ENCODE results near the gene GSKIP.

Gene GSKIP

DNA sequence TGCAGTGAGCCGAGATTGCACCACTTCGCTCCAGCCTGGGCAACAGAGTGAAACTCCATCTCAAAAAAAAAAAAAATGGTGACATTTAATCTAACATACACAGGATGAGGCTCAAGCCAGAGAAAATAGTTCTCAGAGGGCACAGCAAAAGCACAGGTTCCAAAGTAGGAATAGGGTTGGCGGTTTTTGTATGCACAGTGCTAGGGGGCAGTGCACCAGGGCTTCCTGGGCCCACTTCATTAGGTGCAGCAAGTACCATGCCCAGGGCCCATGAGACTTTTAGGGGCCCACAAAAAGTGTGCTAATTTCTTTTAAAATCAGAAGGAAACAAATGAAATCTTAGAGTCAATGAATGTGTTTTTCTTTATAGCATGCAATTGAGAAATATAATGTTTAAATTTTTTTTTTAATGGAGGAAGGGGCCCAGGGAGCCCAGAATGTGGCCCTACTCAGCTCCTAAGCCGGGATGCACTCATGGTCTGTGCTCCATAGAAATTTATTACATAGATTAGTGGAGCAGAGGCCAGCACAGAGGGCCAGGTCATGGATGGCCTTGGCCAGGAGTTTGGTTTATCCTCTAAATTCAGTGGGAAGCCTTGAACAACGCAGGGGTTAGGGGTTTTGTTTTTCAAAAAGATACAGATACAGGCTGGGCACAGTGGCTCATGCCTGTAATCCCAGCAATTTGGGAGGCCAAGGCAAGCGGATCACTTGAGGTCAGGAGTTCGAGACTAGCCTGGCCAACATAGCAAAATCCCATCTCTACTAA, 30.9 kb downstream of the GSKIP start:
- Histone ChIP-seq H3K4me1 (ENCODE audit: control insufficient read depth, insufficient read depth, low read length) (no peaks in the 10 kb centered on the region), H3K9me3 (ENCODE audit: control insufficient read depth, insufficient read depth, low read length) (no peaks in the 10 kb centered on the region), H3K4me3 (ENCODE audit: low read length) (no peak overlapping the region), H3K27me3 (ENCODE audit: control insufficient read depth, insufficient read depth, low read length) (peaks cover 3% of the 10 kb centered on the region; the same call in 1 of the 2 replicates), H3K36me3 (ENCODE audit: control insufficient read depth, insufficient read depth, low read length) (no peaks in the 10 kb centered on the region), H3K27ac (ENCODE audit: low read length) (no peak overlapping the region)
- WGBS (ENCODE audit: insufficient coverage, insufficient read length) = no CpG with 5 or more reads among the region's 7 CpGs
- no peak for DNase-seq (ENCODE audit: low read depth, low spot score)

DNA sequence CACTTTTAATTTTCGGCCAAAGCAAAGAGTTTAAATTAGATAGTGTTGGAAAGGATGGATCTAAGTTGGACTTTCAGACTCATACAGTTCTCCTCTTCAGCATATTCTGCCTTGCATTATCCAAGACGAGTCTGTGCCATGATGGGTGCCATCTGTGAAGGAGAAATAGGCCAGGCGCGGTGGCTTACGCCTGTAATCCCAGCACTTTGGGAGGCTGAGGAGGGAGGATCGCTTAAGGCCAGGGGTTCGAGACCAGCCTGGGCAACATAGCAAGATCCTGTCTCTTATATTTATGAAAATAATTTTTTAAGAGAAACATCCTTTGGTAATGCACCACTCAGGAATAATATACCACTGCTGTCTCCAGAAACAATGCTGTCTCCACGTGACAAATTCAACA, 35.1 kb downstream of the GSKIP start:
- no peaks in the 10 kb centered on the region for H3K36me3 ChIP-seq (ENCODE audit: control insufficient read depth, insufficient read depth, low read length)
- no peaks in the 10 kb centered on the region for H3K27me3 ChIP-seq (ENCODE audit: control insufficient read depth, insufficient read depth, low read length)
- WGBS (ENCODE audit: insufficient coverage, insufficient read length) = no CpG with 5 or more reads among the region's 8 CpGs
- no peak for DNase-seq (ENCODE audit: low read depth, low spot score)
- H3K4me3 ChIP-seq (ENCODE audit: low read length) = no peak overlapping the region
- H3K27ac ChIP-seq (ENCODE audit: low read length) = no peak overlapping the region
- no peaks in the 10 kb centered on the region for H3K4me1 ChIP-seq (ENCODE audit: control insufficient read depth, insufficient read depth, low read length)
- H3K9me3 ChIP-seq (ENCODE audit: control insufficient read depth, insufficient read depth, low read length) = no peaks in the 10 kb centered on the region

DNA sequence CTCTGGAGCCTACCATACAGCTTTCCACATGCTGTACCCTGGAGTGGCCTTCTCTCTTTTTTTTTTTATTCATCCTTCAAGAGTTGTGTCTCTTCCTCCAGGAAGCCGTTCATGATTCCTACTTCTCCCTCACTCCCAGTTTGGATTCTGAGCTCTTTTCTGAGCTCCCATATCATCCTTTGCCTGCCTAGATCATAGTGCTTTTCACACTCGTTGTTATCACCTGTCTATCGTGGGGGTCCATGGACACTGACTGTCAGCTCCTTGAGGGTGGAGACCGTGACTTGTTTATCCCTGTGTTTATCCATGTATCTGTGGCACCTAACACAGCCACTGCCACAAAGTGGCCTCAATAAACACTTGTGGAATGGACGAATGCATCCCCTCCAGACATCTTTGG, 35.6 kb downstream of the GSKIP start:
- Histone ChIP-seq H3K36me3 (ENCODE audit: control insufficient read depth, insufficient read depth, low read length) (no peaks in the 10 kb centered on the region), H3K4me1 (ENCODE audit: control insufficient read depth, insufficient read depth, low read length) (no peaks in the 10 kb centered on the region), H3K27me3 (ENCODE audit: control insufficient read depth, insufficient read depth, low read length) (no peaks in the 10 kb centered on the region), H3K4me3 (ENCODE audit: low read length) (no peak overlapping the region), H3K27ac (ENCODE audit: low read length) (no peak overlapping the region), H3K9me3 (ENCODE audit: control insufficient read depth, insufficient read depth, low read length) (no peaks in the 10 kb centered on the region)
- no peak for DNase-seq (ENCODE audit: low read depth, low spot score)
- WGBS (ENCODE audit: insufficient coverage, insufficient read length) = no CpG with 5 or more reads among the region's 5 CpGs

DNA sequence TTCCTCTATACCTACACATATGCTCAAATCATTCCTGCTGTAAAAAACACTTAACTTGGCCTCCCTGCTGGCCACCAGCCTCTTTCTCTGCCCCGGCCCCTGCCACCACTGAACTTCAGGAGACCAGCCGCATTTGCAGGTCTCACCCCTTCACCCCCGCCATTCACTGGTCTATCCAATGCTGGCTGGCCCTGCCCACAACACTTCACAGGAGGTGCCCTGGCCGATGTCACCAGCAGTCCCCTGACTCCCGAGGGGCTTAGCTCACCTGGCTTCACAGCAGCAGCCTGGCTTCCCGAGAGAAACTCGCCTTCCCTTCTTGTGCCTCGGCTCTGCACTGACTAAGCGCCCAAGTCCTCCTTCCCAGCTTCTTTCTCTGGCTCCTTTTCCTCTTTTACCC, 36.1 kb downstream of the GSKIP start:
- Histone ChIP-seq H3K27me3 (ENCODE audit: control insufficient read depth, insufficient read depth, low read length) (no peaks in the 10 kb centered on the region), H3K4me3 (ENCODE audit: low read length) (no peak overlapping the region), H3K36me3 (ENCODE audit: control insufficient read depth, insufficient read depth, low read length) (no peaks in the 10 kb centered on the region), H3K4me1 (ENCODE audit: control insufficient read depth, insufficient read depth, low read length) (no peaks in the 10 kb centered on the region), H3K27ac (ENCODE audit: low read length) (no peak overlapping the region), H3K9me3 (ENCODE audit: control insufficient read depth, insufficient read depth, low read length) (no peaks in the 10 kb centered on the region)
- WGBS (ENCODE audit: insufficient coverage, insufficient read length) = no CpG with 5 or more reads among the region's 9 CpGs
- DNase-seq (ENCODE audit: low read depth, low spot score) = no peak

DNA sequence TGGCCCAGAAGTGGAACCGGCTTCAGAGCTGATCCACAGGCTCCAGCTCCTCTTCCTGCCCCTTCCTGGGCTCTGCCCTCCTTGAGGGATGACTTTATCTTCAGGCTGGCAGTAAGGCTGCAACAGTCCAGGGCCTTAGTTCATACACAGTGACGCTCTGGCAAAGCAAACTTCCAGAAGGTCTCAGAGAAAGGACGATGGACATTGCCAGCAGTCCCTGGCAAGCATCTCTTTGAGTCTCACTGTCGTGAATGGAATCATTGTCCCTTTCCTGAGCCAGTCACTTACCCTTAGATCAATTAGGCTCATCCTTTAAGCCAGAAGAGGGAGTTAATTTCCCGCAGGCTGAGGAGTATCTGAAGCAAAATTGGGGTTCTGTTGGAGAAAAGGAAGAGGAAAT, 37.2 kb downstream of the GSKIP start:
- Histone ChIP-seq H3K9me3 (ENCODE audit: control insufficient read depth, insufficient read depth, low read length) (no peaks in the 10 kb centered on the region), H3K4me1 (ENCODE audit: control insufficient read depth, insufficient read depth, low read length) (no peaks in the 10 kb centered on the region), H3K27me3 (ENCODE audit: control insufficient read depth, insufficient read depth, low read length) (no peaks in the 10 kb centered on the region), H3K4me3 (ENCODE audit: low read length) (no peak overlapping the region), H3K36me3 (ENCODE audit: control insufficient read depth, insufficient read depth, low read length) (no peaks in the 10 kb centered on the region), H3K27ac (ENCODE audit: low read length) (no peak overlapping the region)
- no peak for DNase-seq (ENCODE audit: low read depth, low spot score)
- no CpG with 5 or more reads among the region's 5 CpGs for WGBS (ENCODE audit: insufficient coverage, insufficient read length)

DNA sequence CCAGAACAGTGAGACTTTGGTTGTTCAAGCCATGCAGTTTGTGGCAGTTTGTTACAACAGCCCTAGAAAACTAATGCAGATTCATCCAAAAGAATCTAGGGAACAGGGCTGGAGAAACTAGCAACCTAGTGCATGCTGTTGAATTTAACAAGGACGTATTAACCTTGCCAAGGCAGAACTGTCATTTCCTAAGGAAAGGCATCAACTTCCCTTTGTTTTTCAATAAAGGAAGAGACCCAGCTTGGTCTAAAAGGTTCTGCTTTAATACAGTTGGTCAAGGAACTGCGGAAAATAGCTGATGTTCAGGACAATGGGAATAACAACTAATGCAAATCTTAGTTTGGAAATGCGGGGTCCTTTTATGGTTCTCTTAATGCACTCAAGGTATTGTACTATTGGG, 40.1 kb downstream of the GSKIP start:
- H3K9me3 ChIP-seq (ENCODE audit: control insufficient read depth, insufficient read depth, low read length) = no peaks in the 10 kb centered on the region
- no peak overlapping the region for H3K27ac ChIP-seq (ENCODE audit: low read length)
- no peak for DNase-seq (ENCODE audit: low read depth, low spot score)
- no peaks in the 10 kb centered on the region for H3K27me3 ChIP-seq (ENCODE audit: control insufficient read depth, insufficient read depth, low read length)
- H3K4me3 ChIP-seq (ENCODE audit: low read length) = no peak overlapping the region
- H3K4me1 ChIP-seq (ENCODE audit: control insufficient read depth, insufficient read depth, low read length) = no peaks in the 10 kb centered on the region
- WGBS (ENCODE audit: insufficient coverage, insufficient read length) = no CpG with 5 or more reads among the region's 3 CpGs
- no peaks in the 10 kb centered on the region for H3K36me3 ChIP-seq (ENCODE audit: control insufficient read depth, insufficient read depth, low read length)

DNA sequence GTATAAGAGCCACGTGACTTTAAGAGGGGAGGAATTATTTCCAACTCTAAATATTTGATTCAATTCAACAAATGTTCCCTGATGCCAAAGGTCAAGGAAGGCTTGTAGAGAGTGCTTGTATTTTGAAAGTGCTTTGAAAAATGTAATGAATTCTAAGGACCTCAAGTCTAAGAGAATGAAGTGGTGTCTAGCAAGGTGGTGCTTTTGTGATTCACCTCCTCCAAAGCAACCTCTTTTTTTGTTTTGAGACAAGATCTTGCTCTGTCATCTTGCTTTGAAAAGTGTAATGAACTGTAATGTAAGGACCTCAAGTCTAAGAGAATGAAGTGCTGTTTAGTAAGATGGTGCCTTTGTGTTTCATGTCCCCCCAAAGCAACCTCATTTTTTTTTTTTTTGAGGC, 42.4 kb downstream of the GSKIP start:
- Histone ChIP-seq H3K4me3 (ENCODE audit: low read length) (no peak overlapping the region), H3K36me3 (ENCODE audit: control insufficient read depth, insufficient read depth, low read length) (no peaks in the 10 kb centered on the region), H3K4me1 (ENCODE audit: control insufficient read depth, insufficient read depth, low read length) (no peaks in the 10 kb centered on the region), H3K27ac (ENCODE audit: low read length) (no peak overlapping the region), H3K9me3 (ENCODE audit: control insufficient read depth, insufficient read depth, low read length) (no peaks in the 10 kb centered on the region), H3K27me3 (ENCODE audit: control insufficient read depth, insufficient read depth, low read length) (no peaks in the 10 kb centered on the region)
- no CpG with 5 or more reads among the region's 1 CpG for WGBS (ENCODE audit: insufficient coverage, insufficient read length)
- DNase-seq (ENCODE audit: low read depth, low spot score) = no peak

DNA sequence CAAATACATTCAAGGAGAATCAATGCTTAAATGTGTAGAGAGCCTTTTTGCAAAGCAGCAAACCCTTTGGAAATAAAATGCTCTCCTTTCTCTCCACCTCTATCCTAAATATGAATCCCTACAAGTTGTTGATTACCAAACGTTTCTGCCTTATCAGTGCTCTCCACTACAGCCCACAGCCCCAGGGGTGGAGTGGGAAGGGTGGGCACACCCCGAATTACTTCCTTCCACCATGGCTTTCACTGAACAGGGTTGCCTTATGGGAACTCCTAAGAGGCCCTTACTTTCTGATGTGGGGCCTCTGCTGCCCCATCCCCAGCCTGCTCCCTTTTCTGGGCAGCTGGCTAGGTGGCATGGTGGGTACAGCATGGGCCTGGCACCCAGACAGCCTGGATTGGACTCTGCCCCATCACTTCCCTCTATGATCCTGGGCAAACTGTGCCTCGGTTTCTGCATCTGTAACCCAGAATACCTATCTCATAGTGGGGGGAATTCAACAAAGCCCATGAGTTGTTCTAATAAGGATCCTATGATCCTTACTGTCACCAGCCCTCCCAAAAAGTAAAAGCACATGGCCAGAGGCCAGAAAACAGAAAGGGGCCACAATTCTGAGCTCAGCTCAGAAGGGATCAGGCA, 44.7 kb downstream of the GSKIP start:
- DNase-seq (ENCODE audit: low read depth, low spot score) = no peak
- no peaks in the 10 kb centered on the region for H3K27me3 ChIP-seq (ENCODE audit: control insufficient read depth, insufficient read depth, low read length)
- no CpG with 5 or more reads among the region's 3 CpGs for WGBS (ENCODE audit: insufficient coverage, insufficient read length)
- no peaks in the 10 kb centered on the region for H3K9me3 ChIP-seq (ENCODE audit: control insufficient read depth, insufficient read depth, low read length)
- no peak overlapping the region for H3K27ac ChIP-seq (ENCODE audit: low read length)
- no peaks in the 10 kb centered on the region for H3K36me3 ChIP-seq (ENCODE audit: control insufficient read depth, insufficient read depth, low read length)
- H3K4me3 ChIP-seq (ENCODE audit: low read length) = no peak overlapping the region
- H3K4me1 ChIP-seq (ENCODE audit: control insufficient read depth, insufficient read depth, low read length) = no peaks in the 10 kb centered on the region

DNA sequence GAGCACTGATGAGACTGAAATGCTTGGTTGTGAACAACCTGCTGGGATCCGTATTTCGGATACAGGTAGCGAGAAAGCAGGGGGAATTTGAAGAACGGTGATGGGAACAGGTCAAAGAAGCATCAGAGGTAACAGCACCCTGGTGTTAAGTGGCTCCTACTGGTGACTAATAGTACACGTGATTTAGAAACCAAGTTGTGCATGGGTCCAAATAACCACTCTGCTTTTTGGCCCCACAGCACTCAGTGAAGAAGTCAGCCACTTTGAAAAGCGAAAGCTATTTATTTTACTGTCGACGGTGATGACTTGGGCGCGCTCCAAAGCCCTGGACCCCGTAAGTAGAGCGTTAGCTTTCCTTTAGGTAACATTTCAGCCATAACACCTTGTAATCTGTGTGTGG, 45.3 kb downstream of the GSKIP start:
- H3K27me3 ChIP-seq (ENCODE audit: control insufficient read depth, insufficient read depth, low read length) = no peaks in the 10 kb centered on the region
- H3K9me3 ChIP-seq (ENCODE audit: control insufficient read depth, insufficient read depth, low read length) = no peaks in the 10 kb centered on the region
- WGBS (ENCODE audit: insufficient coverage, insufficient read length) = no CpG with 5 or more reads among the region's 12 CpGs
- no peaks in the 10 kb centered on the region for H3K36me3 ChIP-seq (ENCODE audit: control insufficient read depth, insufficient read depth, low read length)
- no peaks in the 10 kb centered on the region for H3K4me1 ChIP-seq (ENCODE audit: control insufficient read depth, insufficient read depth, low read length)
- DNase-seq (ENCODE audit: low read depth, low spot score) = no peak
- H3K4me3 ChIP-seq (ENCODE audit: low read length) = no peak overlapping the region
- no peak overlapping the region for H3K27ac ChIP-seq (ENCODE audit: low read length)

DNA sequence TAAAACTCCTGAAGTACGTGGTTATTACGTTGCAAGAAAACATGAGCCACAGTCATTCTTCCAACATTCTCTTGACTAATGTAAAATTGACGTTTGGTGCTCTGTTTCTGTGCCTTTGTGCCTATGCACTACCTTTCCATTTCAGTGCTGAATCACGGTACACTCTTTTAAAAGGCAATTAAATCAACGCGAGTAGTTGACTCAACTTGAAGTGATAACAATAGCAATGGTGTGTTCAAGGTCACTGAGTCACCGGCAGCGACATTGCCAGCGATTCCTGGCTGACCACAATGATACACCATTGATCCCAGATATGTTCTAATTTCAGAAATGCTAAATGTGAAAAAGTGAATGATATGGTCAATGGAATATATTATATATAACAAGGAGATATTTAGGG, 46.4 kb downstream of the GSKIP start:
- H3K27me3 ChIP-seq (ENCODE audit: control insufficient read depth, insufficient read depth, low read length) = no peaks in the 10 kb centered on the region
- H3K9me3 ChIP-seq (ENCODE audit: control insufficient read depth, insufficient read depth, low read length) = no peaks in the 10 kb centered on the region
- no peaks in the 10 kb centered on the region for H3K36me3 ChIP-seq (ENCODE audit: control insufficient read depth, insufficient read depth, low read length)
- H3K4me3 ChIP-seq (ENCODE audit: low read length) = no peak overlapping the region
- H3K27ac ChIP-seq (ENCODE audit: low read length) = no peak overlapping the region
- no peaks in the 10 kb centered on the region for H3K4me1 ChIP-seq (ENCODE audit: control insufficient read depth, insufficient read depth, low read length)
- no CpG with 5 or more reads among the region's 9 CpGs for WGBS (ENCODE audit: insufficient coverage, insufficient read length)
- DNase-seq (ENCODE audit: low read depth, low spot score) = no peak

DNA sequence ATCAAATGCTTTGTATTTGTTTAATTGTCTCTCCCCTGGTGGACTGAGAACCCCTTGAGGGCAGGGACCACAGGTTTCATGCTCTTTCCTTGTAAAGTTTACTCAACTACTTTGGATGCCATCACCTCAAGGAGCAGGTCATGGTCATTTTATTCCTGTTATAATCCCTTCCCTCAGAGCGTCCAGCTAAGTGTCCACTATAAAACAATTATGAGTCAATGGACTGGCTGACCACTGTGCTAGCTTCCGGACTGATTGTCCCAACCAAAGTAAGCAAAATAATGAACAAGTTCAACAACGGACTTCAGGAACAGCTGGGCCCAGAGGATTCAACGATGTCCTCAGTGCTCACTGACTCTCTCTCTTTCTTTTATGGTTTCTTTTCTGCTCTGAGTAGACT, 46.8 kb downstream of the GSKIP start:
- Histone ChIP-seq H3K36me3 (ENCODE audit: control insufficient read depth, insufficient read depth, low read length) (no peaks in the 10 kb centered on the region), H3K27me3 (ENCODE audit: control insufficient read depth, insufficient read depth, low read length) (no peaks in the 10 kb centered on the region), H3K4me3 (ENCODE audit: low read length) (no peak overlapping the region), H3K4me1 (ENCODE audit: control insufficient read depth, insufficient read depth, low read length) (no peaks in the 10 kb centered on the region), H3K27ac (ENCODE audit: low read length) (no peak overlapping the region), H3K9me3 (ENCODE audit: control insufficient read depth, insufficient read depth, low read length) (no peaks in the 10 kb centered on the region)
- WGBS (ENCODE audit: insufficient coverage, insufficient read length) = no CpG with 5 or more reads among the region's 4 CpGs
- DNase-seq (ENCODE audit: low read depth, low spot score) = no peak

All from iPS DF 6.9 (cell line).